SW 1271 (cell line): ENCODE results near the gene ZNF101.

Experiments used
- DNase-seq, 2 experiments: peaks; one replicate each; lab custom pipeline; 2025; lab: John Stamatoyannopoulos, UW

The ZNF101 gene

DNA sequence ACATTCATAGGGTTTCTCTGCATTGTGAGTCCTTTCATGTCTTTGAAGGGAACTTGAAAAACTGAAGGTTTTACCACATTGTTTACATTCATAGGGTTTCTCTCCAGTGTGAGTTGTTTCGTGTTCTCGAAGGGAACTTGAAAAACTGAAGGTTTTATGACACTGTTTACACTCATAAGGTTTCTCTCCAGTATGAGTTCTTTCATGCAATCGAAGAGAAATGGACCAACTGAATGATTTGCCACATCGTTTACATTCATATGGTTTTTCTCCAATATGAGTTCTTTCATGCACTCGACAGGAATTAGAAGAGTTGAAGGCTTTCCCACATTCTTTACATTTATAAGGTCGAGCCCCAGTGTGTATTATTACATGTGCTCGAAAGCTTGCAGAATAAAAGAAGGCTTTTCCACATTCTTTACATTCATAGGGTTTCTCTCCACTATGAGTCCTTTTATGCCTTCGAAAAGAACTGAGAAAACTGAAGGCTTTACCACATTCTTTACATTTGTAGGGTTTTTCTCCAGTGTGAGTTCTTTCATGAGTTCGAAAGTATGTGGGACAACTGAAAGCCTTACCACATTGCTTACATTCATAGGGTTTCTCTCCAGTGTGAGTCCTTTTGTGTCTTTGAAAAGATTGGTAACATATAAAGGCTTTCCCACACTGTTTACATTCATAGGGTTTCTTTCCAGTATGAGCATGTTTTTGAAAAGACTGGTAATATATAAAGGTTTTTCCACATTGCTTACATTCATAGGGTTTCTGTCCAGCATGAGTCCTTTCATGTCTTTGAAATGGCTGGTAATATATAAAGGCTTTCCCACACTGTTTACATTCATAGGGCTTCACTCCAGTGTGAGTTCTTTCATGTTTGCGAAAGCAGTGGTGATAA lies 43.5 kb downstream of the ZNF101 start:
- DNase-seq: no peak

DNA sequence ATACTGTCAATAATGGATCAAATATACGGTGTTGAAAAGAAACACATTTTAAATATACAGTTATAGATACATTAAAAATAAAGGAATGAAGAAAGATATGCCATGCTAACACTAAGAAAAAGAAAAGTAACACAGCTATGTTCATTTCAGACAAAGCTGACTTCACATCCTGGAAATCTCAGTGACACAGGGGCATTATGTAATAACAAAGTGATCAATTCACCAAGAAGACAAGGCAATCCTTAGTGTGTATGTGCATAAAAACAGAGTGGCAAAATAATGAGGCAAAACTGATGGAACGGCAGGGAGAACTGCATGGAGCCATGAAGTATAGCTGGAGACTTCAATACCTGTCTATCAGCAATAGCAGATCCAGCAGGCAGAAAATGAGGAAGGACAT lies 51.2 kb downstream of the ZNF101 start:
- DNase-seq: no peak

DNA sequence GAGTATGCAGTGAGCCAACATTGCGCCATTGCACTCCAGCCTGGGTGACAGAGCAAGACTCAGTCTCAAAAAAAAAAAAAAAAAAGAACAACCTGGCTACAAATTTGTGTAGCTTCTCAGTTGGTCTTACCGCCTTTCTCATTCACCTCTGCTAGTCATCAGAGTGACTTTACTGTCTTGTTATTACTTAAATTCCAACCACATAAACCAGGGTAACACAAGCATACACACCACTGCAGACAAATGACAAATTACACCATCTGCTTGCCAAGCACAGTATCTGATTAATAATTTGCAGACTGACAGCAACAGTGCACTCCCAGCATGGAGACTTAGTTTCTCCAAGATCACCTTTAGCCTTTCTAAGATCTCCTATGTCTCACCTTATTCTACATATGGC lies 53.3 kb downstream of the ZNF101 start:
- DNase-seq: no peak

DNA sequence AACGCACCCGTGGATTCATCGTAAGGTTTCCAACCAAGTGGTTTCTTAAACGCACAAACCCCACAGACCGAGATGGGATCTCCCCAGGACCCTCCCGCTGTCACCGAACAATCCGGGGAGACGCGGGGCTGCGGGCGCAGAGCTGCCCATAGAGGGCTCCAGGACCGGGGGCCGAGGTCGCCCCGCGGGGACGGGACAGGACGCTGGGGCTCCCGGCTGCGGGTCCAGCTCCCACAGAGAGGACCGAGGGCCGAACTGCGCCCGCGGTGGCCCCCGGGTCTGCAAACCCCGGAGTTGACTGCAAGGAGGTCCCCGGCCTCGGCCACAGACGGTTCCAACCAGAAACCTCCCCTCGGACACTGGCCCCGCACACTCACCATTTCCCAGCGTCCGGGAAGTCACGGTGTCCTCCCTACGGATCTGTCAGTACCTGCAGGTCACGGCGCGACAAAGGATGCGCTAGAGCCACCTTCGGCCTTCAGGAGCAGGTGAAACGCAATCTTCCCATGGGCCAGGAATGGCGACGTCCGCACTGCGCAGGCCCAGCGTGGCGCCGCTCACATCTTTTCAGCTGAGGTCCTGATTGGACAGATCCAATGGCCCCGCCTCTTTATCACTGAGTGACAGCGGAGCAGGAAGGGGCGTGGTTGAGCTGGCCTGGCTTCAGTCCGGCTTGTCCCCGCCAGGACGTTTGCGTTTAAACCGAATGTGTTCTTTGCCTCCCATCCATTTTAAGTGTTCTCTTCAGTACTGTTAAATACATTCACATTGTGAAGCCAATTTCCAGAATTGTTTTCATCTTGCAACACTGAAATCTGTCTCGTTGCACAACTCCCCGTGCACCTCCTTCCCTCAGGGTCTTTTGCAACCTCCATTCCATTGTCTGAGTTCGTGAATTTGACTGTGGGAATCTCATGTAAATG lies 64.2 kb downstream of the ZNF101 start, which contains the start of gene ZNF14:
TSS of gene ZNF14 (minus strand) at position 534 of the 923 bp plus-strand sequence. CDS start at position 380, 154 bp downstream.
- peak; percentile 68 to 90 for DNase-seq
